ENCODE results near the gene CBY2. TPM values are rescaled to one million over a fixed set of nuclear protein-coding genes. Genes with fewer than 3 reads are reported as not detected.

Gene CBY2
- total RNA-seq, 1 donor from 2014 or later: not detected

- no peak for DNase-seq (ENCODE audit: low spot score)
These were observed 810 bp downstream of the CBY2 start for GRCh38 chr13:45702869-45703391.

- no peak for DNase-seq (ENCODE audit: low spot score)
These were observed 2.2 kb downstream of the CBY2 start for GRCh38 chr13:45704211-45704739.

- no peak for DNase-seq (ENCODE audit: low spot score)
These were observed 3.0 kb downstream of the CBY2 start for GRCh38 chr13:45704854-45705695.

DNA sequence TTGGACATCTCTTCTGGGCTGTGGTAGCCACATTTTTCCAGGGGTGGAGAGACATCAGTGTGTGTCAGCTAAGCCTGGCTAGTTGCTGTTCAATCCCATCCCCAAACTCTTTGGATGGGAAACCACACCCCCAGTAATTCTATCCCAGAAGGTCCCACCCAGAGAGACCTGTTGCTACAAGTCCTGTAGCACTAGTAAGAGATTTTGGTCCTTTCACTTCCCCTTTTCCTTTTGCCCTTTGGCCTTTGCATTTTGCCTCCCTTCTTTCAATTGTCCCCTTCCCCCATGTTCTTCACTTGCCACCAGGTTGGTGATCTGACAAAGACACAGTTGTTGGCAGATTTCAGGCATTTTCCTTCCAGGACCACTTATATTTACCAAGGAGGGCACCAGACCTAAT lies 3.8 kb downstream of the CBY2 start:
- no peak for DNase-seq (ENCODE audit: low spot score)

DNA sequence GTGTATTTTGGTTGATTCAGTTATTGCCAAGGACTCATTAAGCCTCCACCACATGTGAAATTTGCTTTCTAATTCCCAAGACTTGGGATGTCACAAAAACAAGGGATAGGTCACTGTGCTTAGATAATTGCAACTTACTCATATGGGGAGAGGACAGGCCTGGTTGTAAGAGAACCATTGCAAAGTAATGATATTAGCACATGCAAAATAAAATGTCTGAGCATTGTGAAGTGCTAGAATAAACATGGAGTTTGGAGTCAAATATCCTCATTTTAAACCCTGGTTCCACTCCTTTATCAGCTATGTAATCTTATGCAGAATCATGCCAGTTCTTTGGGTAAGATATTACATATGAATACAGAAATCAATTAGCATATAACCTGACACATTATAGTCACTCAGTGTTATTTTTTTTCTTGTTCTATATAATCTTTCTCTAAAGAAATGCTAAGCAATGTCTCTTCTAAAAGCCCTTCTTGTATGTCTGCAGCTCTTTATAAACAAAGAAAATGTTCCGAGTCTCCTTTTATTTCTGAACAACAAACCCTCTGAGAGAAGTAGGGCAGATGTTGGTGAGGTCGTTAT lies 5.5 kb downstream of the CBY2 start:
- DNase-seq (ENCODE audit: low spot score): no peak

GRCh38 chr13:45711951-45712350 lies 9.8 kb downstream of the CBY2 start:
- DNase-seq (ENCODE audit: low spot score): no peak

GRCh38 chr13:45713106-45713690 lies 11.1 kb downstream of the CBY2 start:
- DNase-seq (ENCODE audit: low spot score): no peak

DNA sequence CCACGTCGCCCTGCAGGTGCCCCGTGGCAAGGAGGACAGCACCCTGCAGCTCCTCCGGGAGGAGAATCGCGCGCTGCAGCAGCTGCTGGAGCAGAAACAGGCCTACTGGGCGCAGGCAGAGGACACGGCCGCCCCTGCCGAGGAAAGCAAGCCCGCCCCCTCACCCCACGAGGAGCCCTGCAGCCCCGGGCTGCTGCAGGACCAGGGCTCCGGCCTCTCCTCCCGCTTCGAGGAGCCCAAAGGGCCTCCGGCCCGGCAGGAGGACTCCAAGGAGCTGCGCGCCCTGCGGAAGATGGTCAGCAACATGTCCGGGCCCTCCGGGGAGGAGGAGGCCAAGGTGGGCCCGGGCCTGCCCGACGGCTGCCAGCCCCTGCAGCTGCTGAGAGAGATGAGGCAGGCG lies 11.6 kb downstream of the CBY2 start:
- DNase-seq (ENCODE audit: low spot score): no peak

DNA sequence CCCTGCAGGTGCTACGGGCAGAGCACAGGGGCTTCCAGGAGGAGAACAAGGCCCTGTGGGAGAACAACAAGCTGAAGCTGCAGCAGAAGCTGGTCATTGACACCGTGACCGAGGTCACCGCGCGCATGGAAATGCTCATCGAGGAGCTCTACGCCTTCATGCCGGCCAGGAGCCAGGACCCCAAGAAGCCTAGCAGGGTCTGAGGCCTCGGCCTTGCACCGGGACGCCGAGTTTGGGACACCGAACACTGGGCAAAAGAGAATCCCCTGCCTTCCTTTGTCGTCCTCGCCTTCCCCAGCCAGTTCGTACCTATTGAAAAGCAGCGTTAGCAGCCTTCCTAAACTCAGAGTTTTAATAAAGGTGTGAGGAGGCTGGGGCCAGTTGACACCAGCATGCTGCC lies 12.1 kb downstream of the CBY2 start:
- no peak for DNase-seq (ENCODE audit: low spot score)

- DNase-seq (ENCODE audit: low spot score): no peak
These were observed 13.2 kb downstream of the CBY2 start for GRCh38 chr13:45715351-45715750.

GRCh38 chr13:45717349-45717748 lies 15.2 kb downstream of the CBY2 start:
- no peak for DNase-seq (ENCODE audit: low spot score)

DNA sequence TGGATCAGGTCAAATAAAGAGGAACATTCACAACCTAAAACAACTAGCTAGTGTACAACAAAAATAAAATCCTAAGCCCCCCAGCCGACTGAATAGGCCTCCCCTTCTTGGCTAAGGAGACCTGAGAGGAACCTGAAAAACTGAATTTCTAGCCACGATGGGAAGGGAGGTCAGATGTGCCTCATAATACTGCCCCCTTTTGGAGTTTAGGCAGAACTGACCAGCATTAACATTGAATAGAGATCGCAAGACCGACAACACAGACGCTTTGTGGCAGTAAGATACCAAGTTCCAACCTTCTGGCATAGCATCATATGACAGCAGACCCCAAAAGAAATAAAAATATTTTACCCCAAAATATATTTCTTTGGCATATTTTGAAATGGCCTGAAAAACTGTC lies 15.9 kb downstream of the CBY2 start:
- DNase-seq (ENCODE audit: low spot score): no peak

DNA sequence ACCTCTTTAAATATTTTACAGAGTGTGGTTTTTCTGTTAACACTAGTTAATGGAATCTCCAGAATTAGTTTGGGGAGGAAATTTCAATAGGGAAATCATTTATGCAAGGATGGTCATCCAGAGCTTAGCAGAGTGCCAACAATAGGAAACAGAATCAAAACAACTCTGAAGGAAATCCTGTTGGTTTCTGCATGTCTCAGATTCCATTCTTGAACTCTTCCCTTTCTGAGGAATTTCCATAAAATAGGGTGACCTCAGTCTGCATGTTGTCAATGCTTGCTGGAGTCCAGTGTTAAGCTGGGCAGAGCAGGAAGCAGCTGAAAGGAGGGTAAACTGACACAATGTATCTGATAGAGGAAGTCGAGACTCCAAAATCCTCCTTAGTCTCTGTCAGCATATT lies 16.9 kb downstream of the CBY2 start:
- no peak for DNase-seq (ENCODE audit: low spot score)

DNA sequence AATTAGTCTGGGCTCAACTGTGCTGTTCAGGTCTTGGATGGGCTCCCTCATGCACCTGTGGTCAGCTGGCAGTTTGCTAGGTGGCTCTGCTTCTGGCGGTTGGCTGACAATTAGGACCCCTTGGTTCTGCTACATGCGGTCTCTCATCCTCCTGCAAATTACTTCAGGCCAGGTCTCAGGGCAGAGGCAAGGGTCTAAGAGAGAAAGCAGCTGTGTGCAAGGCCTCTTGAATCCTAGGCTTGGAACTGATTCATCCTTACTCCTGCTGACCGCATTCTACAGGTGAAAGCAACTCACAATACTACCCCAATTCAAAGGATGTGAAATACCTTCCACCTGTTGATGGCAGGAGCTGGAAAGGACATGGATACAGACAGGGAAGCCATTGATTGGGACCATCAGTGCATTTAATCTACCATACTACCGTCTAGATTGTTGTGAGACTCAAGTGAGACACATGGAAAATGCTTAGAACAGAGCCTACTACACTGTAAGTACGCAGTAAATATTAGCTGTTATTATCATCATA lies 19.1 kb downstream of the CBY2 start:
- no peak for DNase-seq (ENCODE audit: low spot score)

- no peak for DNase-seq (ENCODE audit: low spot score)
These were observed 21.7 kb downstream of the CBY2 start for GRCh38 chr13:45723798-45724197.

DNA sequence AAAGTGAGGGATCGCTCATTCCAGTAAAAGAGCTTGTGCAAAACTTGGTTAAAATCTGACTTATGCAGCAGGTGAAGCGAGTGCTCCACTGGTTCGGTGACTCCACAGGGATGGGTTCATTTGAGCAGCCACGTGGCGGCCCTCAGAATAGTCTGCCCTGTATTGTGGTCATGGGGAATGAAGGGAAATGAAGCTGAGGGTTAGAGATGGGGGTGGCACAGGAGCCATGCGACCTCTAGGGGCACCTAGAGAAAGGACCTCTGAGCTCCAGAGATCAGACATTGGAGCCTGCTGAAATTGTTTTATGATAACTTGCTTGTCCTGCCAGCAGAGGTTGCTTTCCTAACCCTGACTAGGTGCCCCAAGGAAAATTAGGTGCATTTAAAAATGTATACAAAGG lies 26.6 kb downstream of the CBY2 start:
- no peak for DNase-seq (ENCODE audit: low spot score)

GRCh38 chr13:45731455-45731854 lies 29.3 kb downstream of the CBY2 start:
- DNase-seq (ENCODE audit: low spot score): no peak

- DNase-seq (ENCODE audit: low spot score): no peak
These were observed 30.8 kb downstream of the CBY2 start for GRCh38 chr13:45732916-45733315.

DNA sequence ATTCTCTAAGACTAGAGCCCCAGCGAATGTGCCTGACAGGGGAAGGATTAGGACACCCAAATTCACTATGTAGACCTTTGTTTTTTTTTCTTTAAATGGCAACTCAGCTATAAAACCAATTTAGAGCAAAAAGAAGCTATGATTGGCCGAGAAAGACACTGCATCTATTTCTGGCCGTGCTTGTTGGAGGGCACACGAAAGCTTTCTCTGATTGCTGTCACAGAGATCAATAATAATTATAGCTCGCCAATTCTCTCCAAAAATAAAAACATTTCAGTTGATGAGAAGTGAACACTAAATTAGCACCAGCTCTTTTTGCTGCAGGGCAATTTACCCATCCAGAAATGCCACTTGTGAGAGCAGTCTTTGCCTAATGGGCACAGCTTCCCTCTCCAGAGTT lies 31.2 kb downstream of the CBY2 start:
- DNase-seq (ENCODE audit: low spot score): no peak

- no peak for DNase-seq (ENCODE audit: low spot score)
These were observed 35.5 kb downstream of the CBY2 start for GRCh38 chr13:45737571-45738017.

DNA sequence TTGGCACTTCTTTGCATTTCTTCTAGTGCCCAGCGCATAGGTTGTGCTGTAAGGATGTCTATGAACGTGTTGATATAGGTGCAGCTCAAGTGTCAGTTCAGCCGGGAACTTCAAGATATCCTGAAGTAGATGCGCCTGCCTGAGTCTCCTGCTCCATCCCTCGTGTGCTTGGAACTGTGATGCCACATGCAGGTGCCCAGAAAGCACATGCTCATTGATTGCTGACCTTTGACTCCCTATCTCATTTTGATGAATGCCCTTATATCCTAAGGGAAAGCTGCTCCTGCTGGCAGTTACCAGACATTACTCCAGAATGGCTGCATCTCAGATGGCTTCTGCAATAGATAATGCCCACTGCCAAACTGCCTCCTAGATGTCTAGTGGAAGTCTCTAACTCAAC lies 40.9 kb downstream of the CBY2 start:
- DNase-seq (ENCODE audit: low spot score): no peak

GRCh38 chr13:45744979-45745378 lies 42.9 kb downstream of the CBY2 start:
- DNase-seq (ENCODE audit: low spot score): no peak
